ENCODE results near the gene CYTH4. TPM values are rescaled to one million over a fixed set of nuclear protein-coding genes. Genes with fewer than 3 reads are reported as not detected.

The CYTH4 gene
- polyA plus RNA-seq, 1 experiment: not detected

DNA sequence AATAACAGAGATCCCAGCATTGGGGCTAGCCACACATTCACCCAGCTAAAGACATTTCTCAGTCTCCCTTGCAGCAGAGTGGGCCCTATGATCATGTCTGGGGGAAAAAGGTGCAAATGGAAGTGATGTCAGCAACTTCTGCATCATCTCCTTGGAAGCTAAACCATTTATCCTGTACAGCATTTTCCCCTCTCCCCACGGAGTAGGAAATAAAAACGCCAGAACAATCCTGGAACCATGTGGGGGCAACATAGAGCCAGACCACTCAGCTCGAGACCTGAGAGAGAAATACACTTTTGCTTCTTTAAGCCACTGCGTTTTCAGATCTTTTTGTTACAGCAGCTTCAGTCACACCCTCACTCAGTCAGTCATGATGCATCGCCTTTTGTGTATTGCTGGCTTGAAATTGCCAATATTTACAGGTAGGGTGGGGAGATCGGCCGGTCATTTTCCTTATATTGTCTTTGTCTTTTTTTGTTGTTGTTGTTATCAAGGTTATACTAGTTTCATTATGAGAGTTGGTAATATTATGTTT lies 29.1 kb upstream of the CYTH4 start:
- CTCF ChIA-PET: interaction anchor here (0.7 to 0.8 kb wide), 2 partner anchors 54 to 86 kb away, joined by 3 read pairs; no protein-coding TSS in a partner anchor
- Histone ChIP-seq H3K36me3 (ENCODE audit: control insufficient read depth, insufficient read depth, low read length) (no peaks in the 10 kb centered on the region), H3K4me3 (ENCODE audit: low read depth, low read length) (no peak overlapping the region), H3K27me3 (ENCODE audit: control insufficient read depth, insufficient read depth, low read length) (peaks cover 7% of the 10 kb centered on the region)
- POLR2A ChIA-PET: no interaction called here
- no peak for DNase-seq (ENCODE audit: low read depth)
- TF ChIP-seq CTCF (IDR thresholded peaks at IDR 0.05; ENCODE audit: insufficient read depth, low read depth, low read length): no peak

GRCh38 chr22:37254209-37254866 lies 28.0 kb upstream of the CYTH4 start:
- Histone ChIP-seq H3K36me3 (ENCODE audit: control insufficient read depth, insufficient read depth, low read length) (no peaks in the 10 kb centered on the region), H3K27me3 (ENCODE audit: control insufficient read depth, insufficient read depth, low read length) (peaks cover 7% of the 10 kb centered on the region), H3K4me3 (ENCODE audit: low read depth, low read length) (no peak overlapping the region)
- ChIA-PET CTCF (no interaction called here), POLR2A (no interaction called here)
- DNase-seq (ENCODE audit: low read depth): no peak
- no peak for TF ChIP-seq CTCF (IDR thresholded peaks at IDR 0.05; ENCODE audit: insufficient read depth, low read depth, low read length)

- H3K27me3 ChIP-seq (ENCODE audit: control insufficient read depth, insufficient read depth, low read length): peaks cover 9% of the 10 kb centered on the region
- ChIA-PET POLR2A (no interaction called here), CTCF (no interaction called here)
- H3K4me3 ChIP-seq (ENCODE audit: low read depth, low read length): no peak overlapping the region
- no peak for TF ChIP-seq CTCF (IDR thresholded peaks at IDR 0.05; ENCODE audit: insufficient read depth, low read depth, low read length)
- no peaks in the 10 kb centered on the region for H3K36me3 ChIP-seq (ENCODE audit: control insufficient read depth, insufficient read depth, low read length)
- DNase-seq (ENCODE audit: low read depth): no peak
Observed at GRCh38 chr22:37254867-37255233, 27.5 kb upstream of the CYTH4 start.

GRCh38 chr22:37255558-37256006 lies 26.7 kb upstream of the CYTH4 start:
- H3K36me3 ChIP-seq (ENCODE audit: control insufficient read depth, insufficient read depth, low read length): no peaks in the 10 kb centered on the region
- TF ChIP-seq CTCF (IDR thresholded peaks at IDR 0.05; ENCODE audit: insufficient read depth, low read depth, low read length): no peak
- DNase-seq (ENCODE audit: low read depth): no peak
- CTCF ChIA-PET: no interaction called here
- peaks cover 9% of the 10 kb centered on the region for H3K27me3 ChIP-seq (ENCODE audit: control insufficient read depth, insufficient read depth, low read length)
- POLR2A ChIA-PET: no interaction called here
- H3K4me3 ChIP-seq (ENCODE audit: low read depth, low read length): no peak overlapping the region

DNA sequence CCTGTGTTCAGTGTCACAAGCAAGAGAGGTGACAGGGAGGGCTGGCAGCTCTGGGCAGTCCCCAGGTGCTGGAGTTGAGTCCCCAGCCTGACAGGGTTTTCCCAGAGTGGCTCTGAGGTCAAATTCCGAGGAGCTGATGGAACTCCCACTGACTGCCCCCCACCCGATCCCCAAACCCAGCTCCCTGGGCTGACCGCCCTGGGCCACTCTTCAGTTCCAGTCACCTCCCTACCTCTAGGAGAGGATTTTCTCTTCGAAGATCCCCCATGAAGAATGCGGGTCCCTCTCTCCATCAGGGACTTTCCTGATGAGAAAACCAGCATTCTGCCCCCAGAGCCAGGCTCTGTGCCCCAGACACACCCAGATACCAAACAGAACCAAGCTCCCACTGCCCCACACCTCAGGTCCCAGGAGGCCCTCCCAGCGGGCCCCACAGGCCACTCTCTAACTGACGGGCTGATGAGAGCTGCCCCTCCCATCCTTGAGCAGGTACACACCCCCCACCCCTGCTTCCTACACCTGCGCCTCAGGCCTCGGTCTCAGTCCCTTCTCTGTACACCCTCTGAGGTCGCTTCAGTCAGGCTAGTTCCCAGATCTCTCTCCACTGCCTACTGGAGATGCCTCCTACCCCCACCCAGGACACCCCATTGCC lies 26.1 kb upstream of the CYTH4 start:
- DNase-seq (ENCODE audit: low read depth): no peak
- ChIA-PET CTCF (interaction anchor here (0.6 to 1.5 kb wide), 4 partner anchors 11 to 720 kb away, joined by 3 to 5 read pairs (median 4); no protein-coding TSS in a partner anchor), POLR2A (no interaction called here)
- no peak for TF ChIP-seq CTCF (IDR thresholded peaks at IDR 0.05; ENCODE audit: insufficient read depth, low read depth, low read length)
- H3K36me3 ChIP-seq (ENCODE audit: control insufficient read depth, insufficient read depth, low read length): no peaks in the 10 kb centered on the region
- peaks cover 9% of the 10 kb centered on the region for H3K27me3 ChIP-seq (ENCODE audit: control insufficient read depth, insufficient read depth, low read length)
- no peak overlapping the region for H3K4me3 ChIP-seq (ENCODE audit: low read depth, low read length)
